ENCODE results near the gene TAT. TPM values are rescaled to one million over a fixed set of nuclear protein-coding genes. Genes with fewer than 3 reads are reported as not detected.

Gene TAT
- polyA plus RNA-seq, 1 donor (not counting 4 experiments of a cell fraction or from before 2014, with no cell fraction given): not detected

GRCh38 chr16:71536752-71537499, 40.0 kb downstream of the TAT start:
- no peaks in the 10 kb centered on the region for H3K79me2 ChIP-seq (ENCODE audit: control insufficient read depth, insufficient read depth, low read length)

GRCh38 chr16:71532366-71532765, 44.5 kb downstream of the TAT start:
- dilution Hi-C loops (cut with MboI; ENCODE audit: extremely low pct_ligation_motif_present, low sequenced_read_pairs): no loop called here
- Histone ChIP-seq H3K4me2 (ENCODE audit: control insufficient read depth, extremely low read depth, insufficient read depth, low read depth, low read length) (no peak overlapping the region), H3K4me1 (ENCODE audit: control insufficient read depth, extremely low read depth, insufficient read depth, low read length) (no peaks in the 10 kb centered on the region), H3K27ac (ENCODE audit: control insufficient read depth, insufficient read depth, low read length) (no peak overlapping the region), H3K9me3 (ENCODE audit: control insufficient read depth, low read depth, low read length) (no peaks in the 10 kb centered on the region), H2AFZ (ENCODE audit: control insufficient read depth, low read length) (no peak overlapping the region), H3K9ac (ENCODE audit: control insufficient read depth, extremely low read depth, insufficient read depth, low read length) (no peak overlapping the region), H4K20me1 (ENCODE audit: control insufficient read depth, extremely low read depth, insufficient read depth, low read length) (no peaks in the 10 kb centered on the region), H3K9me1 (ENCODE audit: control insufficient read depth, extremely low read depth, insufficient read depth, low read length) (no peaks in the 10 kb centered on the region), H3K36me3 (ENCODE audit: control insufficient read depth in 2 of 2, extremely low read depth in 1 of 2, insufficient read depth in 2 of 2, low read length in 2 of 2) (no peaks in the 10 kb centered on the region), H3K27me3 (ENCODE audit: control insufficient read depth, extremely low read depth, insufficient read depth, low read length) (no peaks in the 10 kb centered on the region), H3K4me3 (ENCODE audit: control insufficient read depth in 2 of 3, extremely low read depth in 1 of 3, insufficient read depth in 2 of 3, low read depth in 1 of 3, low read length in 3 of 3) (no peak overlapping the region), H3K79me2 (ENCODE audit: control insufficient read depth, insufficient read depth, low read length) (no peaks in the 10 kb centered on the region)
- no peak for TF ChIP-seq CTCF (optimal IDR thresholded peaks at IDR 0.05 in 1 of 3, IDR thresholded peaks at IDR 0.05 in 1 of 3, conservative IDR thresholded peaks at IDR 0.05 in 1 of 3; ENCODE audit: extremely low read depth in 1 of 3, insufficient read depth in 2 of 3, low read length in 3 of 3)
- TF ChIP-seq EZH2 (IDR thresholded peaks at IDR 0.05; ENCODE audit: low read length): no peak
- no peak for DNase-seq (ENCODE audit: low read depth, low spot score)
- FAIRE-seq: no peak

More at GRCh38 chr16:71536752-71537499, 40.0 kb downstream of the TAT start:
- H3K4me1 ChIP-seq (ENCODE audit: control insufficient read depth, extremely low read depth, insufficient read depth, low read length): no peaks in the 10 kb centered on the region
- DNase-seq (ENCODE audit: low read depth, low spot score) (no peak), FAIRE-seq (no peak)
- TF ChIP-seq EZH2 (IDR thresholded peaks at IDR 0.05; ENCODE audit: low read length) (no peak), CTCF (optimal IDR thresholded peaks at IDR 0.05 in 1 of 3, IDR thresholded peaks at IDR 0.05 in 1 of 3, conservative IDR thresholded peaks at IDR 0.05 in 1 of 3; ENCODE audit: extremely low read depth in 1 of 3, insufficient read depth in 2 of 3, low read length in 3 of 3) (no peak)
- H3K27me3 ChIP-seq (ENCODE audit: control insufficient read depth, extremely low read depth, insufficient read depth, low read length): no peaks in the 10 kb centered on the region
- H3K4me2 ChIP-seq (ENCODE audit: control insufficient read depth, extremely low read depth, insufficient read depth, low read depth, low read length): no peak overlapping the region
- H3K4me3 ChIP-seq (ENCODE audit: control insufficient read depth in 2 of 3, extremely low read depth in 1 of 3, insufficient read depth in 2 of 3, low read depth in 1 of 3, low read length in 3 of 3): no peak overlapping the region
- H4K20me1 ChIP-seq (ENCODE audit: control insufficient read depth, extremely low read depth, insufficient read depth, low read length): no peaks in the 10 kb centered on the region
- no peak overlapping the region for H3K9ac ChIP-seq (ENCODE audit: control insufficient read depth, extremely low read depth, insufficient read depth, low read length)
- no peaks in the 10 kb centered on the region for H3K9me3 ChIP-seq (ENCODE audit: control insufficient read depth, low read depth, low read length)
- no peak overlapping the region for H3K27ac ChIP-seq (ENCODE audit: control insufficient read depth, insufficient read depth, low read length)
- no peak overlapping the region for H2AFZ ChIP-seq (ENCODE audit: control insufficient read depth, low read length)
- H3K36me3 ChIP-seq (ENCODE audit: control insufficient read depth in 2 of 2, extremely low read depth in 1 of 2, insufficient read depth in 2 of 2, low read length in 2 of 2): no peaks in the 10 kb centered on the region
- no peaks in the 10 kb centered on the region for H3K9me1 ChIP-seq (ENCODE audit: control insufficient read depth, extremely low read depth, insufficient read depth, low read length)
- dilution Hi-C loops (cut with MboI; ENCODE audit: extremely low pct_ligation_motif_present, low sequenced_read_pairs): no loop called here
